Activated CD8-positive, alpha-beta memory T cell treated with anti-CD3 and anti-CD28 coated beads, Interleukin-2, amount 50 U/mL, for 24 hours (primary cell): ENCODE results near the gene EFCAB6.

Experiments used
- DNase-seq: peaks from one replicate; pipeline ENCODE4 v3.0.0-alpha.2; 2020; ENCODE audit errors: extremely low read depth

Gene EFCAB6

GRCh38 chr22:43802897-43803495, 9.1 kb downstream of the EFCAB6 start:
- no peak for DNase-seq

- no peak for DNase-seq
Observed at GRCh38 chr22:43800970-43801369, 11.1 kb downstream of the EFCAB6 start.

GRCh38 chr22:43798492-43798891, 13.6 kb downstream of the EFCAB6 start:
- DNase-seq = no peak

GRCh38 chr22:43796567-43796966, 15.5 kb downstream of the EFCAB6 start:
- DNase-seq = no peak

- no peak for DNase-seq
Observed at GRCh38 chr22:43795320-43795719, 16.8 kb downstream of the EFCAB6 start.

GRCh38 chr22:43792905-43793304, 19.2 kb downstream of the EFCAB6 start:
- DNase-seq = no peak

- no peak for DNase-seq
Observed at GRCh38 chr22:43789452-43789851, 22.7 kb downstream of the EFCAB6 start.

GRCh38 chr22:43783777-43784176, 28.3 kb downstream of the EFCAB6 start:
- no peak for DNase-seq

- no peak for DNase-seq
Observed at GRCh38 chr22:43782448-43782847, 29.7 kb downstream of the EFCAB6 start.

- no peak for DNase-seq
Observed at GRCh38 chr22:43777286-43777685, 34.8 kb downstream of the EFCAB6 start.

- DNase-seq = no peak
Observed at GRCh38 chr22:43776081-43776670, 35.9 kb downstream of the EFCAB6 start.

GRCh38 chr22:43774318-43774915, 37.7 kb downstream of the EFCAB6 start:
- DNase-seq = no peak

- DNase-seq = no peak
Observed at GRCh38 chr22:43772831-43773230, 39.3 kb downstream of the EFCAB6 start.

- DNase-seq = no peak
Observed at GRCh38 chr22:43755452-43755851, 56.7 kb downstream of the EFCAB6 start.

GRCh38 chr22:43755011-43755410, 57.1 kb downstream of the EFCAB6 start:
- no peak for DNase-seq

GRCh38 chr22:43754176-43754575, 57.9 kb downstream of the EFCAB6 start:
- DNase-seq = no peak

GRCh38 chr22:43753688-43754087, 58.4 kb downstream of the EFCAB6 start:
- DNase-seq = no peak

- DNase-seq = no peak
Observed at GRCh38 chr22:43750751-43751150, 61.4 kb downstream of the EFCAB6 start.

GRCh38 chr22:43749473-43749872, 62.6 kb downstream of the EFCAB6 start:
- DNase-seq = no peak

- DNase-seq = no peak
Observed at GRCh38 chr22:43747877-43748276, 64.2 kb downstream of the EFCAB6 start.

GRCh38 chr22:43747058-43747457, 65.0 kb downstream of the EFCAB6 start:
- no peak for DNase-seq

GRCh38 chr22:43745783-43746356, 66.2 kb downstream of the EFCAB6 start:
- DNase-seq = no peak

GRCh38 chr22:43745411-43745770, 66.7 kb downstream of the EFCAB6 start:
- DNase-seq = no peak
